Epithelial cell of esophagus (primary cell): ENCODE data around the gene MITF.
A peak's percentile ranks its signal among the peaks of the same experiment; 100 is the strongest.

Experiments
- DNase-seq: peaks from one replicate; pipeline ENCODE4 v3.0.0; 2010; ENCODE audit warnings: low read depth
- H3K4me3 ChIP-seq: 2 replicates; pipeline ENCODE4 v1.5.1; 2011; ENCODE audit warnings: mild to moderate bottlenecking, low read length, control low read depth
- TF ChIP-seq, protein P1 (sequence below): IDR thresholded peaks from 2 replicates; pipeline ENCODE4 v1.5.1; 2011; ENCODE audit warnings: low read depth, mild to moderate bottlenecking, low read length, control low read depth, inconsistent platforms; ENCODE audit not compliant: insufficient read depth; ENCODE audit errors: missing control alignments

Gene MITF

DNA sequence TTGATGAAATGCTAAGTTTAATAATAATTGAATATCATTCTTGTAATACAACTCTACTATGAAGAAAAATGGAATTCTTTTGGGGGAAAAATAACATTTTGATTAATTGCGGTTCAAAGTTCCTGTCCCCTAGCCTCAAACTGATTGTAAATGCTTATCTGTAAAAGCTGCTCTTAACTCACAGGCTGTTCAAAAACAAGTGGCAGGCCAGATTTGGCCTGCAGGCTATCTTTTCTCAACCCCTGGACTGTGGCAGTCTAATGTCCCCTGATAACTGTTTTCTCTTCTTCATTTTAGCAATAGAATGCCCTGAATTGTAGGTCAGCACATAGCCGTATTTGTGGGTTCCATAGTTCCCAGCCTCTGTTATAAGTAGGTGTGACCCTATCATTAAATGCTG is 236.8 kb downstream of the MITF start:
- DNase-seq, result no peak
- TF ChIP-seq, protein P1, sequence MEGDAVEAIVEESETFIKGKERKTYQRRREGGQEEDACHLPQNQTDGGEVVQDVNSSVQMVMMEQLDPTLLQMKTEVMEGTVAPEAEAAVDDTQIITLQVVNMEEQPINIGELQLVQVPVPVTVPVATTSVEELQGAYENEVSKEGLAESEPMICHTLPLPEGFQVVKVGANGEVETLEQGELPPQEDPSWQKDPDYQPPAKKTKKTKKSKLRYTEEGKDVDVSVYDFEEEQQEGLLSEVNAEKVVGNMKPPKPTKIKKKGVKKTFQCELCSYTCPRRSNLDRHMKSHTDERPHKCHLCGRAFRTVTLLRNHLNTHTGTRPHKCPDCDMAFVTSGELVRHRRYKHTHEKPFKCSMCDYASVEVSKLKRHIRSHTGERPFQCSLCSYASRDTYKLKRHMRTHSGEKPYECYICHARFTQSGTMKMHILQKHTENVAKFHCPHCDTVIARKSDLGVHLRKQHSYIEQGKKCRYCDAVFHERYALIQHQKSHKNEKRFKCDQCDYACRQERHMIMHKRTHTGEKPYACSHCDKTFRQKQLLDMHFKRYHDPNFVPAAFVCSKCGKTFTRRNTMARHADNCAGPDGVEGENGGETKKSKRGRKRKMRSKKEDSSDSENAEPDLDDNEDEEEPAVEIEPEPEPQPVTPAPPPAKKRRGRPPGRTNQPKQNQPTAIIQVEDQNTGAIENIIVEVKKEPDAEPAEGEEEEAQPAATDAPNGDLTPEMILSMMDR, result no peak
- no peak overlapping the region for H3K4me3 ChIP-seq

DNA sequence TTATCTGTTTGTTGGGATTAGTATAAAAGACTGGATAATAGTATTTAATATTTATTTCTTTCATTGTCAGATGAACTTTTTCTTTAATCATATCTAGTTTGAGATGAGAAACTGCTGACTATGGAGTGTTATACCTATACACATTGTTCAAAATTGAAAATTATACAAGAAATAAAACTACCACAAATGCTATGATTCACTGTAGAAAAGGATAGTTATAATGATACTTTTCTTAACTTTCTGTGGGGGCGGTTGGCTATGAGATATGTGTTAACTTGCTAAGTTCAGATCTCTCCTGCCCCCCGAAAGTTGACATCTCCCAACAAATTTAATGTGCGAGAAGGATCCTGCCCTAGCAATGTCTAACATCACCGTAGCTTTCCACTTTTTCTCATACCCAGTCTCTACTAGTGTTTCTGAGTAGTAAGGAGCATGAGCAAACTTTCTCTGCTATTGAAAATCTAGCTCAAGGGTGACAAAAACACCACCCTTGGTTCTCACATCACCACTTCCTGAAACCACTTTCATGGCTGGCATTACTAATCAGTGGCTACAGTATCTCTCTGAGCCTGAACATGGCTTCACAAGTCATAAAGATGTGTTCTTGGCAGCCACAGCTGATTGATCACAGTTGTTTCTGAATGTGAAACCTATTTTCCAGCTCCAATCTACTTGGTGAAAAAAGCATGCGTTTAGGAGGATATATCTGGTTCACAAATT is 244.4 kb downstream of the MITF start:
- no peak overlapping the region for H3K4me3 ChIP-seq
- DNase-seq, result peak; percentile 13
- TF ChIP-seq, protein P1, result no peak

DNA sequence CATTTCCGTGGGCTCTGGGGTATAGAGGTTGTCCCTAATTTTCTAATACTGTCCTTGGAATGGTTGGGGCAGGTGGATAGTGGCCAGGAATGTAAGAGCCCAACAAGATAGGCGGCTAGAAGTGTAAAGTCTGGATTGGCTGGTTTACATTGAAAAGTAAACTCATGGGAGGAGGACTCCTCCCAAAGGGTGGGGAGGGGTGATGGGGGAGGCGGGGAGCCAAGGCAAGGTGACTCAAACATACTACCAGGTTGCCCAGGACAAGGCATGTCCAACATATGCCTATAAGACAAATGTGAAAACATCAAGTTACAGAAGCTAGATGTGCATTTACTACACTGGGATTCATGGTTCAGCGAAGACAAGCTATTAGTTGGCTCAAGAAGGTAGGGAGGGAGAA is 246.0 kb downstream of the MITF start:
- DNase-seq, result no peak
- no peak overlapping the region for H3K4me3 ChIP-seq
- TF ChIP-seq, protein P1, result no peak

DNA sequence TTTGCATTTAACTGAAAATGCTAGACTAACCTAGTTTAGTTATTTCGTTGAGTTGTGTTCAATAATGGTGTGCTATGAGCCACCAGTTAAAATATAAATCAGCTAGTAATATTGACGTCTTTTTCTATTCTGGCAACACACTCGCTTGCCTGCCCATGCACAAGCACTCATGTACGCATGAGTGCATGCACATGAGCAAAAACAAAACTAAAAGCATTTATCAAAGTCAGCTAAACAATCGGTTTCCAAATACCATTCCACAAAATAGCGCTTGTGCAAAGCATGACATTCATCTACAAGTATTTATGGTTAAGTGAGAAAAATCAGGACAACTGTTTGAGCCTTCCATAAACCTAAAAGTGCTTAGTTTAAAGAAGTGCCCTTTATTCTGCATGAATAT is 247.2 kb downstream of the MITF start:
- no peak for DNase-seq
- TF ChIP-seq, protein P1, result no peak
- H3K4me3 ChIP-seq, result no peak overlapping the region

DNA sequence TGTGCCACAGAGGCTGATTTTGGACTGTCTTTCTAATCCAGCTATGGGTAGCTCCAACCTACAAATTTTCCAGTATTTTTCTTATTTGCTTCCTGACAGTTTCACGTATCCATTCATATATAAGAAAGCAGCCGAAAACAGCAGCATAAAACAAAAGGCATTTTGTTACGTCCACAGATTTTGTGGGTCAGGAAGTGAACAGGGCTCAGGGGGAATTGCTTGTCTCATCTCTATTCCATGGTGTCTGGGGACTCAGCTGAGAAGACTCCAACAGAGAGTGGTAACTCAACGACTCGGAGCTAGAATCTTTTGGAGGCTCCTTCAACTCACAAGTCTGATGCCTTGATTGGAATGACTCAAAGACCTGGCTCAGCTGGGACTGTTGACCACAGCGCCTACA is 248.6 kb downstream of the MITF start:
- TF ChIP-seq, protein P1, result no peak
- no peak for DNase-seq
- H3K4me3 ChIP-seq, result no peak overlapping the region

DNA sequence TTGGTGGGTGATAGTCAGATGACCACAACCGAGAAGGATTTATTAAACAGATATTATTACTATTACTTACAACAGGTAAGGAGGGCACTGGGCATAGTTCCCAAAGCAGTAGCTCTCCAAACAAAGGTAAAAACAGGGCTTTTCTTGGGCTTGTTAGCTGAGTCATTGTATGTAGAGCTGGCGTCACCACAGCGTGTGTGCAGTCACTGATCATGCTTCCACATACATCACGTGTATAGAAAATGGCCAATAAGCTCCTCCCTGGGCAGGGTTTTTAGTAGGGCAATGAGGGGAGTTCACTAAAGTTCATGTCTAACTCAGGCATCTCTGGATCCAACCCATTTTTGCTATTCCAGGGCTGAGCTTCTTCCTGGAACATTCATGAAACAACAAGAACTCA is 254.5 kb downstream of the MITF start:
- TF ChIP-seq, protein P1, result no peak
- no peak overlapping the region for H3K4me3 ChIP-seq
- no peak for DNase-seq

DNA sequence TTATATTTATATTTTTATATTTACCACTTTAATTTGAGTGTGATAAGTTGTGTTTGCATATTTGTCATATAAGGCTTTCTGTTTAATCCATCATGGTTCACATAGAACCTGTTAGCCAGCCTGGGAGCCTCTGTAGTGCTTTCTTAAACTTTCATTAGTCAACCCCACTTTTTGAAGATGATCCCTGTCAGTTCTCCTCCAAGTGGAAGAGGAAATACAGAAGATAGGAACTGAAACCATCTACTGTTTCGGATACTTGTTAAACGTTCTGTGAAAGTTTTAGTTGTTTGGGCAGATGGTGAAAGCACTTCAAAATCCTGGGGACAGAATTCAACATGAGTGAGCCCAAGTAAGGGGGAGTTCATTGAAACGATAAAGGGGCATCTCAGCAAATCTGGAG is 255.7 kb downstream of the MITF start:
- DNase-seq, result no peak
- no peak overlapping the region for H3K4me3 ChIP-seq
- TF ChIP-seq, protein P1, result no peak
